WTC11 (cell line): ENCODE measurements around the gene QSOX2. TPM values are rescaled to one million over a fixed set of nuclear protein-coding genes. Genes with fewer than 3 reads are reported as not detected.

Source experiments
- ATAC-seq: fragments of 200-7000 bp; cut with Tn5 transposase; 2 replicates; pipeline ENCODE4 v1.10.0; 2021; ENCODE audit warnings: mild to moderate bottlenecking, moderate library complexity
- CTCF ChIA-PET: fragments of 300-600 bp; sonication (Branson Sonifier 250); formaldehyde crosslinking; loops from one replicate; lab custom pipeline; 2021; ENCODE audit warnings: antibody characterized with exemption; lab: Charles Lee
- POLR2A ChIA-PET: fragments of 350-600 bp; sonication (Branson Sonifier 250); formaldehyde crosslinking; loops from one replicate; lab custom pipeline; 2021; ENCODE audit warnings: antibody characterized with exemption; lab: Charles Lee
- DNase-seq: peaks from one replicate; pipeline ENCODE4 v3.0.0; 2021; ENCODE audit warnings: low spot score
- H3K27ac Mint-ChIP-seq: 2 replicates; pipeline ENCODE4 v1.8.0; 2021; ENCODE audit warnings: mixed read lengths
- H3K27me3 Mint-ChIP-seq: 2 replicates; pipeline ENCODE4 v1.8.0; 2021; ENCODE audit warnings: low read depth, mild to moderate bottlenecking, moderate library complexity, mixed read lengths
- H3K36me3 Mint-ChIP-seq: 2 replicates; pipeline ENCODE4 v1.8.0; 2021; ENCODE audit warnings: mixed read lengths
- H3K4me1 Mint-ChIP-seq: 2 replicates; pipeline ENCODE4 v1.8.0; 2022; ENCODE audit warnings: mixed read lengths
- H3K4me3 Mint-ChIP-seq: 2 replicates; pipeline ENCODE4 v1.8.0; 2021; ENCODE audit warnings: mild to moderate bottlenecking, moderate library complexity, mixed read lengths
- H3K9me3 Mint-ChIP-seq: 2 replicates; pipeline ENCODE4 v1.8.0; 2021; ENCODE audit warnings: mixed read lengths
- ATF1 ChIP-seq: sonication (generic); formaldehyde crosslinking; IDR thresholded peaks from 2 replicates; pipeline ENCODE4 v1.8.1; 2023; ENCODE audit warnings: mild to moderate bottlenecking, moderate library complexity, missing genetic modification reagents
- ATF6 ChIP-seq: sonication (generic); formaldehyde crosslinking; IDR thresholded peaks from 2 replicates; pipeline ENCODE4 v1.8.1; 2023; ENCODE audit warnings: mild to moderate bottlenecking, missing genetic modification reagents
- CBFB ChIP-seq: sonication (generic); formaldehyde crosslinking; IDR thresholded peaks from 2 replicates; pipeline ENCODE4 v1.8.1; 2022; ENCODE audit warnings: mild to moderate bottlenecking, low read depth, missing genetic modification reagents
- CREB1 ChIP-seq: sonication (generic); formaldehyde crosslinking; IDR thresholded peaks from 2 replicates; pipeline ENCODE4 v1.8.0; 2023; ENCODE audit warnings: mild to moderate bottlenecking, missing genetic modification reagents
- E2F4 ChIP-seq: sonication (generic); formaldehyde crosslinking; IDR thresholded peaks from 2 replicates; pipeline ENCODE4 v1.8.1; 2022; ENCODE audit warnings: low read depth, mild to moderate bottlenecking, moderate library complexity, missing genetic modification reagents, borderline replicate concordance
- FOXP1 ChIP-seq: sonication (generic); formaldehyde crosslinking; IDR thresholded peaks from 2 replicates; pipeline ENCODE4 v1.8.0; 2022; ENCODE audit warnings: missing genetic modification reagents, mild to moderate bottlenecking, moderate library complexity, borderline replicate concordance
- JUN ChIP-seq: sonication (generic); formaldehyde crosslinking; IDR thresholded peaks from 2 replicates; pipeline ENCODE4 v1.8.0; 2023; ENCODE audit warnings: mild to moderate bottlenecking, missing genetic modification reagents
- MAX ChIP-seq: sonication (generic); formaldehyde crosslinking; IDR thresholded peaks from 2 replicates; pipeline ENCODE4 v1.8.0; 2022; ENCODE audit warnings: mild to moderate bottlenecking, missing genetic modification reagents
- NFATC4 ChIP-seq: fragments of 250-450 bp; sonication (Bioruptor Pico); IDR thresholded peaks from 2 replicates; pipeline ENCODE4 v1.9.0; 2021; ENCODE audit warnings: mild to moderate bottlenecking
- NR2C2 ChIP-seq: sonication (generic); formaldehyde crosslinking; IDR thresholded peaks from 2 replicates; pipeline ENCODE4 v1.8.0; 2022; ENCODE audit warnings: mild to moderate bottlenecking, missing genetic modification reagents
- PRDM15 ChIP-seq: sonication (generic); formaldehyde crosslinking; IDR thresholded peaks from 2 replicates; pipeline ENCODE4 v1.8.0; 2022; ENCODE audit warnings: missing genetic modification reagents
- RELA ChIP-seq: sonication (generic); formaldehyde crosslinking; IDR thresholded peaks from 2 replicates; pipeline ENCODE4 v1.8.1; 2022; ENCODE audit warnings: missing genetic modification reagents, mild to moderate bottlenecking, borderline replicate concordance
- SMAD3 ChIP-seq: sonication (generic); formaldehyde crosslinking; IDR thresholded peaks from 2 replicates; pipeline ENCODE4 v1.8.0; 2022; ENCODE audit warnings: missing genetic modification reagents, mild to moderate bottlenecking, borderline replicate concordance
- SP1 ChIP-seq: sonication (generic); formaldehyde crosslinking; conservative IDR thresholded peaks from 2 replicates; pipeline ENCODE4 v1.8.1; 2022; ENCODE audit warnings: missing genetic modification reagents
- TEAD4 ChIP-seq: sonication (generic); formaldehyde crosslinking; IDR thresholded peaks from 2 replicates; pipeline ENCODE4 v1.8.0; 2022; ENCODE audit warnings: mild to moderate bottlenecking, missing genetic modification reagents
- USF1 ChIP-seq: sonication (generic); formaldehyde crosslinking; IDR thresholded peaks from 2 replicates; pipeline ENCODE4 v1.8.0; 2022; ENCODE audit warnings: mild to moderate bottlenecking, missing genetic modification reagents
- ZBTB43 ChIP-seq: sonication (generic); formaldehyde crosslinking; IDR thresholded peaks from 2 replicates; pipeline ENCODE4 v1.8.1; 2023; ENCODE audit warnings: mild to moderate bottlenecking, missing genetic modification reagents
- ZNF121 ChIP-seq: sonication (generic); formaldehyde crosslinking; IDR thresholded peaks from 2 replicates; pipeline ENCODE4 v1.8.0; 2023; ENCODE audit warnings: missing genetic modification reagents
- ZNF512 ChIP-seq: sonication (generic); formaldehyde crosslinking; IDR thresholded peaks from 2 replicates; pipeline ENCODE4 v1.8.1; 2022; ENCODE audit warnings: missing genetic modification reagents, borderline replicate concordance
- total RNA-seq: library from RNA; stranded (reverse); gene quantifications from 3 replicates; pipeline ENCODE4 v1.2.3, GENCODE V29; 2021

QSOX2 gene
- total RNA-seq, 1 experiment from 2014 or later, result 33.2 TPM

GRCh38 chr9:136223871-136224640, 21.6 kb downstream of the QSOX2 start:
- ChIA-PET CTCF (interaction anchor here (1.1 to 2.0 kb wide), 2 partner anchors 14 to 53 kb away, joined by 3 to 9 read pairs; no protein-coding TSS in a partner anchor), POLR2A (no interaction called here)
- TF ChIP-seq SP1 (CRISPR knock-in tag) (no peak), FOXP1 (CRISPR knock-in tag) (0 out of 2 replicates have a peak, but pooled peaks have one; percentile 16)
- H3K4me3 Mint-ChIP-seq, result no peak overlapping the region
- H3K36me3 Mint-ChIP-seq, result peaks cover 17% of the 10 kb centered on the region
- ATAC-seq (no peak), DNase-seq (no peak)
- H3K27ac Mint-ChIP-seq, result peak overlapping the region; percentile 60; the same call in 1 of the 2 replicates
- no peaks in the 10 kb centered on the region for H3K9me3 Mint-ChIP-seq
- no peaks in the 10 kb centered on the region for H3K27me3 Mint-ChIP-seq
- H3K4me1 Mint-ChIP-seq, result peaks cover 2% of the 10 kb centered on the region; the same call in 1 of the 2 replicates

- ChIA-PET POLR2A (no interaction called here), CTCF (interaction anchor here (1.1 to 2.0 kb wide), 3 partner anchors 12 to 52 kb away, joined by 3 to 9 read pairs (median 3); no protein-coding TSS in a partner anchor)
- Mint-ChIP-seq H3K9me3 (no peaks in the 10 kb centered on the region), H3K27me3 (no peaks in the 10 kb centered on the region), H3K36me3 (peaks cover 17% of the 10 kb centered on the region), H3K4me3 (no peak overlapping the region), H3K4me1 (peaks cover 2% of the 10 kb centered on the region; the same call in 1 of the 2 replicates), H3K27ac (peak overlapping the region; percentile 66; the same call in 1 of the 2 replicates)
- ATAC-seq (no peak), DNase-seq (no peak)
- TF ChIP-seq ZNF512 (CRISPR knock-in tag) (no peak), ATF1 (no peak), SMAD3 (CRISPR knock-in tag) (no peak), ZBTB43 (CRISPR knock-in tag) (no peak), ZNF121 (CRISPR knock-in tag) (no peak), ATF6 (CRISPR knock-in tag) (no peak), NFATC4 (CRISPR knock-in tag) (no peak), E2F4 (CRISPR knock-in tag) (no peak), JUN (CRISPR knock-in tag) (no peak), CBFB (no peak), RELA (no peak)
Observed at GRCh38 chr9:136222906-136223285, 22.7 kb downstream of the QSOX2 start.

- DNase-seq (no peak), ATAC-seq (no peak)
- peak overlapping the region; percentile 70; the same call in 1 of the 2 replicates for H3K27ac Mint-ChIP-seq
- H3K9me3 Mint-ChIP-seq, result no peaks in the 10 kb centered on the region
- peaks cover 2% of the 10 kb centered on the region; the same call in 1 of the 2 replicates for H3K4me1 Mint-ChIP-seq
- H3K27me3 Mint-ChIP-seq, result no peaks in the 10 kb centered on the region
- CTCF ChIA-PET, result interaction anchor here (1.1 to 2.0 kb wide), 2 partner anchors 46 to 52 kb away, joined by 3 to 9 read pairs; no protein-coding TSS in a partner anchor
- H3K36me3 Mint-ChIP-seq, result peaks cover 17% of the 10 kb centered on the region
- POLR2A ChIA-PET, result no interaction called here
- no peak overlapping the region for H3K4me3 Mint-ChIP-seq
- TF ChIP-seq NFATC4 (CRISPR knock-in tag) (no peak), USF1 (CRISPR knock-in tag) (no peak), CREB1 (CRISPR knock-in tag) (no peak), MAX (CRISPR knock-in tag) (no peak), NR2C2 (no peak), PRDM15 (CRISPR knock-in tag) (no peak), TEAD4 (CRISPR knock-in tag) (no peak)
Observed at GRCh38 chr9:136222166-136222905, 23.3 kb downstream of the QSOX2 start.
